PC-9 (cell line): ENCODE measurements around the gene MT1B.

Source experiments
- EZH2 ChIP-seq: fragments of 200-600 bp; sonication (generic); IDR thresholded peaks from 2 replicates; pipeline ENCODE4 v1.8.0; 2017; ENCODE audit warnings: antibody characterized with exemption, low read depth
- TF ChIP-seq, protein P1 (sequence below): fragments of 200-600 bp; sonication (generic); conservative IDR thresholded peaks from 2 replicates; pipeline ENCODE4 v1.6.1; 2017; ENCODE audit warnings: mixed run types, antibody characterized with exemption, mild to moderate bottlenecking, moderate library complexity

DNA sequence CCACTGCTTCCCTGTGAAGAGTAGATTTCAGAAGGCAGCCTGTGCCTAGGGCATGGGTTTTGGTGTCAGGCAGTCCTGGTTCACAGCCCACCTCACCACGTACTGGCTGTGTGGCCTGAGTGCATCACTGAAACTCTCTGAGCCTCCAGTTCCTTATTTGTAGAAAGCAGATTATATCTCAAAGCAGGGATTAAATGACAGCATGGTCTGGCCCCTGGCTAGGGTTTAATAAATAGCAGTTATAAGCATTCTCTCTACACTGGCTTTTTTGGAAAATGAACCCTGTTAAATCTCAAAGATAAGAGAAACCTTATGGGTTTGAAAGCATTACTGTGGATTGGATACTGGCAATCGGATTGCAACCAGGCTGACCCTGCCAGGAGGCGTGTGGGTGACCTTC, 22.2 kb upstream of the MT1B start:
- no peak for TF ChIP-seq EZH2
- TF ChIP-seq, protein P1, sequence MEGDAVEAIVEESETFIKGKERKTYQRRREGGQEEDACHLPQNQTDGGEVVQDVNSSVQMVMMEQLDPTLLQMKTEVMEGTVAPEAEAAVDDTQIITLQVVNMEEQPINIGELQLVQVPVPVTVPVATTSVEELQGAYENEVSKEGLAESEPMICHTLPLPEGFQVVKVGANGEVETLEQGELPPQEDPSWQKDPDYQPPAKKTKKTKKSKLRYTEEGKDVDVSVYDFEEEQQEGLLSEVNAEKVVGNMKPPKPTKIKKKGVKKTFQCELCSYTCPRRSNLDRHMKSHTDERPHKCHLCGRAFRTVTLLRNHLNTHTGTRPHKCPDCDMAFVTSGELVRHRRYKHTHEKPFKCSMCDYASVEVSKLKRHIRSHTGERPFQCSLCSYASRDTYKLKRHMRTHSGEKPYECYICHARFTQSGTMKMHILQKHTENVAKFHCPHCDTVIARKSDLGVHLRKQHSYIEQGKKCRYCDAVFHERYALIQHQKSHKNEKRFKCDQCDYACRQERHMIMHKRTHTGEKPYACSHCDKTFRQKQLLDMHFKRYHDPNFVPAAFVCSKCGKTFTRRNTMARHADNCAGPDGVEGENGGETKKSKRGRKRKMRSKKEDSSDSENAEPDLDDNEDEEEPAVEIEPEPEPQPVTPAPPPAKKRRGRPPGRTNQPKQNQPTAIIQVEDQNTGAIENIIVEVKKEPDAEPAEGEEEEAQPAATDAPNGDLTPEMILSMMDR: no peak
